HL-60 (cell line): ENCODE data around the gene BCAS4.

Experiments
- DNase-seq, 2 experiments: peaks; one replicate each; pipeline ENCODE4 v3.0.0-alpha.2; 2010 to 2020; ENCODE audit warnings: low read depth in 1 of 2, low spot score in 1 of 2
- H3K27ac ChIP-seq: fragments of 250-450 bp; sonication (Bioruptor Pico); replicated peaks from 2 replicates; pipeline ENCODE4 v1.5.1; 2020; ENCODE audit warnings: mild to moderate bottlenecking, moderate library complexity
- H3K27me3 ChIP-seq: fragments of 250-450 bp; sonication (Bioruptor Pico); 2 replicates; pipeline ENCODE4 v1.5.1; 2021; ENCODE audit warnings: mild to moderate bottlenecking, moderate library complexity; ENCODE audit not compliant: insufficient read depth, poor library complexity, severe bottlenecking
- H3K4me3 ChIP-seq: replicated peaks from 2 replicates; pipeline ENCODE4 v1.5.1; 2011; ENCODE audit warnings: mild to moderate bottlenecking, control low read depth, low read length; ENCODE audit not compliant: insufficient read depth
- CTCF ChIP-seq: IDR thresholded peaks from one replicate; pipeline ENCODE4 v1.5.1; 2011; ENCODE audit warnings: low read length, control low read depth, inconsistent platforms; ENCODE audit not compliant: insufficient read depth
- GABPA ChIP-seq: IDR thresholded peaks from 2 replicates; pipeline ENCODE4 v1.6.1; 2012; ENCODE audit warnings: low read depth
- POLR2AphosphoS5 ChIP-seq: IDR thresholded peaks from 2 replicates; pipeline ENCODE4 v1.6.1; 2012; ENCODE audit warnings: low read depth
- REST ChIP-seq: IDR thresholded peaks from 2 replicates; pipeline ENCODE4 v1.6.1; 2012; ENCODE audit warnings: low read depth; ENCODE audit not compliant: insufficient replicate concordance
- SPI1 ChIP-seq: IDR thresholded peaks from 2 replicates; pipeline ENCODE4 v1.6.1; 2012; ENCODE audit warnings: low read depth, mild to moderate bottlenecking, borderline replicate concordance

Gene BCAS4

GRCh38 chr20:50828363-50829136 lies 33.7 kb downstream of the BCAS4 start:
- DNase-seq = no peak
- TF ChIP-seq REST = no peak
- no peak for TF ChIP-seq POLR2AphosphoS5
- no peak for TF ChIP-seq CTCF
- no peak for TF ChIP-seq GABPA
- no peak for TF ChIP-seq SPI1
- Histone ChIP-seq H3K4me3 (no peak overlapping the region), H3K27me3 (no peaks in the 10 kb centered on the region), H3K27ac (no peak overlapping the region)

GRCh38 chr20:50831622-50832021 lies 36.8 kb downstream of the BCAS4 start:
- DNase-seq = no peak
- Histone ChIP-seq H3K27ac (no peak overlapping the region), H3K27me3 (no peaks in the 10 kb centered on the region), H3K4me3 (no peak overlapping the region)
- TF ChIP-seq GABPA (no peak), POLR2AphosphoS5 (no peak), REST (no peak), SPI1 (no peak), CTCF (no peak)

- no peak for DNase-seq
- Histone ChIP-seq H3K27me3 (no peaks in the 10 kb centered on the region), H3K27ac (no peak overlapping the region), H3K4me3 (no peak overlapping the region)
- no peak for TF ChIP-seq REST
- TF ChIP-seq SPI1 = no peak
- no peak for TF ChIP-seq CTCF
- no peak for TF ChIP-seq GABPA
- TF ChIP-seq POLR2AphosphoS5 = no peak
Observed at GRCh38 chr20:50834599-50835005, 39.7 kb downstream of the BCAS4 start.
